ENCODE measurements around the gene TM4SF5.
A peak's percentile ranks its signal among the peaks of the same experiment; 100 is the strongest.
"Not testable (repeated sequence)": the region's sequence is repeated elsewhere in the genome, so short reads cannot be mapped to it uniquely, and the experiment has no call there.

The TM4SF5 gene

GRCh38 chr17:4818276-4818675 lies 46.6 kb downstream of the TM4SF5 start:
- no peak overlapping the region for H3K27ac ChIP-seq
- no peak for DNase-seq (ENCODE audit: low read depth, low spot score)

- DNase-seq (ENCODE audit: low read depth, low spot score) = no peak
- no peak overlapping the region for H3K27ac ChIP-seq
Observed at GRCh38 chr17:4822835-4823234, 51.1 kb downstream of the TM4SF5 start.

- H3K27ac ChIP-seq = no peak overlapping the region
- DNase-seq (ENCODE audit: low read depth, low spot score) = no peak
Observed at GRCh38 chr17:4823373-4824089, 51.8 kb downstream of the TM4SF5 start.

DNA sequence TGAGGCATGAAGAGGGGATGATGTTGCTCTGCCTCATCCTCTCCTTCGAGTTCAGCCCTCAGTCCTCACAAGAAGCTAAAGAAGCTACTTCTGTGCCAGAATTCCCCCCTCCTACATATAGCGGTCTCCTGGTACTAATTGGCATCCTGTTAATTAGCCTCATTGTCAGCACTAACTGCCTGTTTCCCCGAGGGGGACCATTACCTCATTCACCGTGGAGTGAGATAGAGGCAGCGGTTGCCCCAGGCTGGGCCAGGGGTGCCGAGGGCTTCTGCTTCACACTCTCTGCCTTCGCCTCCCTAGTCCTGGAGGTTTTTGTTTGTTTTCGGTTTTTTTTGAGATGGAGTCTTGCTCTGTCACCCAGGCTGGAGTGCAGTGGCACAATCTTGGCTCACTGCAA lies 55.7 kb downstream of the TM4SF5 start:
- H3K27ac ChIP-seq = no peak overlapping the region
- DNase-seq (ENCODE audit: low read depth, low spot score) = no peak

DNA sequence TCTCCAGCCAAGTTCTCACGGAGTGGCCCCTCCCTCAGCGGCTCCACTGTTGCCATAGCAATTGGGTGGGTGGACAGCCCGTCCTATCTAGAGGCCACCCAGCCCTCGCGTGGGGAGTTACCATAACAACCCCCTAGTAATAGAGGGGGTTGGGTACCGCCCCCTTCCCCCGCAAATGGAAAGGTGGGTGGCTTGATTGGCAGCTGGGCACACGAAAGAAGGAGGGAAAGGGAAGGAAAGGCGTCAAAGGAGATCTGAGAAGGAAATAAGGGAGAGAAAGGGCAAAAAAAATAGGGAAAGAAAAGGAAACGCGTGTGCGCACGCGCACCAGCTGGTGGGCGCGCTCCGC lies 61.1 kb downstream of the TM4SF5 start:
- peak overlapping the region; percentile 86 for H3K27ac ChIP-seq
- not testable (repeated sequence) for DNase-seq (ENCODE audit: low read depth, low spot score)
